Activated B cell treated with CpG ODN at 0.5 μM for 24 hours (primary cell): Measurements from ENCODE around the gene ZNF687. TPM values are rescaled to one million over a fixed set of nuclear protein-coding genes. Genes with fewer than 3 reads are reported as not detected.
A peak's percentile ranks its signal among the peaks of the same experiment; 100 is the strongest.

Experiments
- ATAC-seq: fragments of 200-7000 bp; cut with Tn5 transposase; one replicate; pipeline ENCODE4 v1.10.0; 2021; ENCODE audit warnings: low read depth, mild to moderate bottlenecking, moderate library complexity
- CTCF ChIA-PET: fragments of 350-600 bp; sonication (Branson Sonifier 250); formaldehyde crosslinking; loops from one replicate; lab custom pipeline; 2021; ENCODE audit warnings: antibody characterized with exemption; lab: Charles Lee
- POLR2A ChIA-PET: fragments of 350-600 bp; sonication (Branson Sonifier 250); formaldehyde crosslinking; loops from one replicate; lab custom pipeline; 2021; ENCODE audit warnings: antibody characterized with exemption; lab: Charles Lee
- DNase-seq: peaks from one replicate; pipeline ENCODE4 v3.0.0; 2022
- H3K27ac Mint-ChIP-seq: one replicate; pipeline ENCODE4 v1.8.0; 2020; ENCODE audit warnings: mixed read lengths
- H3K27me3 Mint-ChIP-seq: one replicate; pipeline ENCODE4 v1.8.0; 2021; ENCODE audit warnings: mixed read lengths
- H3K36me3 Mint-ChIP-seq: one replicate; pipeline ENCODE4 v1.8.0; 2021; ENCODE audit warnings: low read depth, mixed read lengths
- H3K4me1 Mint-ChIP-seq: one replicate; pipeline ENCODE4 v1.8.0; 2021; ENCODE audit warnings: mixed read lengths
- H3K4me3 Mint-ChIP-seq: one replicate; pipeline ENCODE4 v1.8.0; 2020; ENCODE audit warnings: mild to moderate bottlenecking, mixed read lengths
- H3K9me3 Mint-ChIP-seq: one replicate; pipeline ENCODE4 v1.8.0; 2020; ENCODE audit warnings: mixed read lengths
- intact Hi-C: fragments of 100-400 bp; cut with micrococcal nuclease; formaldehyde crosslinking; loops from one replicate; pipeline ENCODE4 v1.15.1; 2024
- total RNA-seq: library from RNA; stranded (reverse); gene quantifications from 2 replicates; pipeline ENCODE4 v1.2.3, GENCODE V29; 2022
- TF ChIP-seq, protein P1 (sequence below): fragments of 200-600 bp; IDR thresholded peaks from one replicate; pipeline ENCODE4 v1.8.0; 2022; ENCODE audit warnings: antibody characterized with exemption, mild to moderate bottlenecking

ZNF687 gene
- total RNA-seq, 1 donor from 2014 or later: 40.3 TPM

DNA sequence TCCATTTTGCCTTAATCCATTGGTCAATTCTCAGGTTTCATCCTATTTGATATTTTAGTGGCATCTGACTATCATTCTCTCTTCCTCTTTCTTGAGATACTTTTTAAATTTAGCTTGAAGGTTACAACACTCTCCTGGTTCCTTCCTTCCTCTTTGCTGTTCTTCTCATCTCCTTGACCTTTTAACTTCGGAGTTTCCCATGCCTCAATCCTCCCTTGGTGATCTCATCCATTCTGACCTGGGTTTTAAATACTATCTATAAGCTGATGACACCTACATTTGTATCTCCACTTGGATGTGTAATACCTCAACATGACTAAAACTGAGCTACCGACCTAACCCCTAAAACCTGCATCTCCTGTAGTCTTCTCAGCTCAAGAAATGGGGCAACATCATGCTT, 4.8 kb upstream of the ZNF687 start:
- Mint-ChIP-seq H3K4me3 (peak overlapping the region; percentile 66), H3K27me3 (no peaks in the 10 kb centered on the region), H3K27ac (peak overlapping the region; percentile 89), H3K36me3 (peaks cover 23% of the 10 kb centered on the region), H3K9me3 (no peaks in the 10 kb centered on the region), H3K4me1 (peaks cover 47% of the 10 kb centered on the region)
- CTCF ChIA-PET: interaction anchor here (0.9 to 1.3 kb wide), 4 partner anchors 23 to 63 kb away, joined by 4 to 8 read pairs (median 4); partner anchors contain the start of gene PSMD4
- POLR2A ChIA-PET: interaction anchor here (0.8 to 1.7 kb wide), 13 partner anchors 12 to 913 kb away, joined by 3 to 26 read pairs (median 5); partner anchors contain the start of genes PI4KB, PSMD4, RPRD2 and VPS72
- intact Hi-C loops: loop anchor here (1.0 kb wide), 1 partner anchor 23 kb away; the partner anchor contains the start of gene PSMD4
- ATAC-seq: no peak
- TF ChIP-seq, protein P1, sequence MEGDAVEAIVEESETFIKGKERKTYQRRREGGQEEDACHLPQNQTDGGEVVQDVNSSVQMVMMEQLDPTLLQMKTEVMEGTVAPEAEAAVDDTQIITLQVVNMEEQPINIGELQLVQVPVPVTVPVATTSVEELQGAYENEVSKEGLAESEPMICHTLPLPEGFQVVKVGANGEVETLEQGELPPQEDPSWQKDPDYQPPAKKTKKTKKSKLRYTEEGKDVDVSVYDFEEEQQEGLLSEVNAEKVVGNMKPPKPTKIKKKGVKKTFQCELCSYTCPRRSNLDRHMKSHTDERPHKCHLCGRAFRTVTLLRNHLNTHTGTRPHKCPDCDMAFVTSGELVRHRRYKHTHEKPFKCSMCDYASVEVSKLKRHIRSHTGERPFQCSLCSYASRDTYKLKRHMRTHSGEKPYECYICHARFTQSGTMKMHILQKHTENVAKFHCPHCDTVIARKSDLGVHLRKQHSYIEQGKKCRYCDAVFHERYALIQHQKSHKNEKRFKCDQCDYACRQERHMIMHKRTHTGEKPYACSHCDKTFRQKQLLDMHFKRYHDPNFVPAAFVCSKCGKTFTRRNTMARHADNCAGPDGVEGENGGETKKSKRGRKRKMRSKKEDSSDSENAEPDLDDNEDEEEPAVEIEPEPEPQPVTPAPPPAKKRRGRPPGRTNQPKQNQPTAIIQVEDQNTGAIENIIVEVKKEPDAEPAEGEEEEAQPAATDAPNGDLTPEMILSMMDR: no peak
- no peak for DNase-seq

GRCh38 chr1:151281225-151281968, 702 bp upstream of the ZNF687 start:
- Mint-ChIP-seq H3K9me3 (no peaks in the 10 kb centered on the region), H3K27me3 (no peaks in the 10 kb centered on the region), H3K36me3 (peaks cover 29% of the 10 kb centered on the region), H3K27ac (peak overlapping the region; percentile 99), H3K4me3 (peak overlapping the region; percentile 99), H3K4me1 (peaks cover 59% of the 10 kb centered on the region)
- intact Hi-C loops: loop anchor here (1.0 to 5.0 kb wide), 3 partner anchors 46 to 654 kb away; partner anchors contain the start of genes ENSA, PI4KB and PRUNE1
- ChIA-PET CTCF (interaction anchor here (0.5 to 1.3 kb wide), 5 partner anchors 19 to 441 kb away, joined by 3 to 9 read pairs (median 3); partner anchors contain the start of gene PI4KB), POLR2A (interaction anchor here (0.5 to 2.5 kb wide), 38 partner anchors 8 to 1395 kb away, joined by 3 to 36 read pairs (median 4); partner anchors contain the start of genes GABPB2, GOLPH3L, LYSMD1 and PI4KB)
- TF ChIP-seq, protein P1: no peak
- ATAC-seq (peak; percentile 25), DNase-seq (peak; percentile 93)

GRCh38 chr1:151282883-151283725, 1.0 kb downstream of the ZNF687 start:
- intact Hi-C loops: loop anchor here (1.0 to 5.0 kb wide), 8 partner anchors 18 to 656 kb away; partner anchors contain the start of genes ENSA, PIP5K1A, PSMB4 and PSMD4

GRCh38 chr1:151284013-151284577, 2.0 kb downstream of the ZNF687 start:
- DNase-seq (no peak), ATAC-seq (no peak)
- H3K4me1 Mint-ChIP-seq: peaks cover 44% of the 10 kb centered on the region
- POLR2A ChIA-PET: interaction anchor here (0.6 to 1.8 kb wide), 11 partner anchors 9 to 226 kb away, joined by 3 to 14 read pairs (median 4); partner anchors contain the start of genes PI4KB, POGZ, PSMD4 and VPS72
- intact Hi-C loops: loop anchor here (5.0 kb wide), 1 partner anchor 657 kb away; the partner anchor contains the start of gene ENSA
- H3K27ac Mint-ChIP-seq: peak overlapping the region; percentile 82
- H3K4me3 Mint-ChIP-seq: peak overlapping the region; percentile 99
- TF ChIP-seq, protein P1: no peak
- no peaks in the 10 kb centered on the region for H3K27me3 Mint-ChIP-seq
- CTCF ChIA-PET: interaction anchor here (1.0 to 2.0 kb wide), 2 partner anchors 16 to 33 kb away, joined by 3 to 11 read pairs; no protein-coding TSS in a partner anchor
- peaks cover 54% of the 10 kb centered on the region for H3K36me3 Mint-ChIP-seq
- no peaks in the 10 kb centered on the region for H3K9me3 Mint-ChIP-seq

More at GRCh38 chr1:151282883-151283725, 1.0 kb downstream of the ZNF687 start:
- ChIA-PET CTCF (interaction anchor here (0.8 to 2.0 kb wide), 3 partner anchors 17 to 31 kb away, joined by 3 to 11 read pairs (median 3); no protein-coding TSS in a partner anchor), POLR2A (interaction anchor here (0.6 to 2.5 kb wide), 18 partner anchors 10 to 1396 kb away, joined by 3 to 36 read pairs (median 4); partner anchors contain the start of genes PI4KB, POGZ, PSMB4 and PSMD4)
- Mint-ChIP-seq H3K36me3 (peaks cover 45% of the 10 kb centered on the region), H3K9me3 (no peaks in the 10 kb centered on the region), H3K4me1 (peaks cover 45% of the 10 kb centered on the region), H3K27me3 (no peaks in the 10 kb centered on the region), H3K27ac (peak overlapping the region; percentile 82), H3K4me3 (peak overlapping the region; percentile 99)
- TF ChIP-seq, protein P1: no peak
- no peak for DNase-seq
- ATAC-seq: no peak
